Kidney (tissue), 14 donors: ENCODE results near the gene CARS1. TPM values are rescaled to one million over a fixed set of nuclear protein-coding genes. Genes with fewer than 3 reads are reported as not detected.

Source experiments
- DNase-seq, 5 donors: peaks; one replicate each; pipeline ENCODE4 v3.0.0-alpha.2; 2013 to 2020
- FAIRE-seq: peaks from 2 replicates; lab custom pipeline; 2012; peaks lifted over from hg19 to GRCh38; lab: Jason Lieb, UNC
- H3K27ac ChIP-seq, 2 donors: one replicate each; pipeline ENCODE4 v1.7.0; 2013; ENCODE audit warnings: low read depth in 2 of 2, low read length in 2 of 2, inconsistent platforms in 1 of 2
- H3K27me3 ChIP-seq: one replicate; pipeline ENCODE4 v1.7.1; 2013; ENCODE audit warnings: low read length, inconsistent platforms; ENCODE audit not compliant: control insufficient read depth, insufficient read depth
- H3K36me3 ChIP-seq, 3 donors: one replicate each; pipeline versions ENCODE4 v1.7.0 to v1.7.1; 2013; ENCODE audit warnings: low read length in 3 of 3, control low read depth in 1 of 3, inconsistent platforms in 1 of 3; ENCODE audit not compliant: insufficient read depth in 3 of 3, control insufficient read depth in 2 of 3
- H3K4me1 ChIP-seq, 3 donors: one replicate each; pipeline versions ENCODE4 v1.7.0 to v1.7.1; 2013; ENCODE audit warnings: low read length in 3 of 3, inconsistent platforms in 1 of 3, low read depth in 1 of 3; ENCODE audit not compliant: control insufficient read depth in 2 of 3, insufficient read depth in 2 of 3
- H3K4me3 ChIP-seq, 3 donors: one replicate each; pipeline versions ENCODE4 v1.7.0 to v1.8.1; 2013; ENCODE audit warnings: low read length in 3 of 3, control low read depth in 1 of 3, inconsistent platforms in 1 of 3
- H3K9ac ChIP-seq, 3 donors: one replicate each; pipeline versions ENCODE4 v1.7.0 to v1.7.1; 2013; ENCODE audit warnings: low read length in 3 of 3, control low read depth in 1 of 3, inconsistent platforms in 1 of 3
- H3K9me3 ChIP-seq, 3 donors: one replicate each; pipeline versions ENCODE4 v1.7.0 to v1.7.1; 2013; ENCODE audit warnings: low read length in 3 of 3, control low read depth in 1 of 3, inconsistent platforms in 1 of 3; ENCODE audit not compliant: control insufficient read depth in 2 of 3, insufficient read depth in 1 of 3
- CTCF ChIP-seq: IDR thresholded peaks from 3 replicates; pipeline ENCODE4 v1.5.1; 2012; ENCODE audit warnings: mild to moderate bottlenecking, moderate library complexity, borderline replicate concordance; ENCODE audit not compliant: insufficient read depth; ENCODE audit errors: extremely low read depth
- intact Hi-C: fragments of 100-400 bp; cut with DNase I; formaldehyde crosslinking; loops from one replicate; pipeline ENCODE4 v1.11.1; 2022
- polyA plus RNA-seq: library from polyadenylated mRNA; stranded (reverse); fragments of 350-450 nt; fragmentation: Illumina TruSeq; extraction: RNeasy Lipid Tissue Mini Kit (QIAGEN cat#74804); gene quantifications from one replicate; pipeline ENCODE4 v1.2.3, GENCODE V29; 2014; ENCODE audit warnings: low read depth, low replicate concordance; ENCODE audit not compliant: insufficient read depth
- total RNA-seq: library from RNA; stranded (reverse); fragmentation: NEBNext Ultra II Directional; extraction: Animal tissue kit (Norgen Biotek cat#: 25700); gene quantifications from one replicate; pipeline ENCODE4 v1.2.1, GENCODE V29; 2021
- donor health status: control.
- donor health status: control.
- donor health status: control.
- donor health status: control.
- donor health status: control.
- donor health status: DM: yes; HTN: yes; CAD: no.
- donor health status: Normal renal cell carcinoma (clear cell type).

The CARS1 gene
- total and polyA plus RNA-seq, 2 donors from 2014 or later = 26.5 to 49.5 TPM

- peak in 1 of 5 donors; percentile 39 for DNase-seq
- H3K9me3 ChIP-seq = no peaks in the 10 kb centered on the region
- H3K27me3 ChIP-seq = no peaks in the 10 kb centered on the region
- peak overlapping the region; percentile 74 to 83 for H3K27ac ChIP-seq
- peaks cover 0 to 23% (median 23%) of the 10 kb centered on the region in 3 donors for H3K4me1 ChIP-seq
- no peak overlapping the region for H3K9ac ChIP-seq
- H3K4me3 ChIP-seq = no peak overlapping the region
- H3K36me3 ChIP-seq = peaks cover 2 to 6% (median 6%) of the 10 kb centered on the region in 3 donors
- FAIRE-seq = no peak
- intact Hi-C loops = no loop called here
- no peak for TF ChIP-seq CTCF
Observed at GRCh38 chr11:3044004-3044403, 13.2 kb downstream of the CARS1 start.

GRCh38 chr11:3043315-3043871 is 13.8 kb downstream of the CARS1 start:
- Histone ChIP-seq H3K9me3 (no peaks in the 10 kb centered on the region), H3K36me3 (peaks cover 2 to 11% (median 6%) of the 10 kb centered on the region in 3 donors), H3K4me1 (peaks cover 0 to 23% (median 23%) of the 10 kb centered on the region in 3 donors), H3K27me3 (no peaks in the 10 kb centered on the region), H3K27ac (peak overlapping the region; percentile 74 to 83), H3K9ac (peak overlapping the region in 1 of 3 donors; percentile 35), H3K4me3 (no peak overlapping the region)
- DNase-seq (peak in 1 of 5 donors; percentile 78), FAIRE-seq (no peak)
- TF ChIP-seq CTCF = no peak
- intact Hi-C loops = no loop called here

GRCh38 chr11:3042496-3043314 is 14.5 kb downstream of the CARS1 start:
- H3K36me3 ChIP-seq = peaks cover 2 to 17% (median 13%) of the 10 kb centered on the region in 3 donors
- FAIRE-seq (no peak), DNase-seq (peak in 1 of 5 donors; percentile 59)
- TF ChIP-seq CTCF = no peak
- peak overlapping the region; percentile 74 to 83 for H3K27ac ChIP-seq
- no peak overlapping the region for H3K4me3 ChIP-seq
- intact Hi-C loops = no loop called here
- no peaks in the 10 kb centered on the region for H3K9me3 ChIP-seq
- peaks cover 0 to 23% (median 23%) of the 10 kb centered on the region in 3 donors for H3K4me1 ChIP-seq
- no peaks in the 10 kb centered on the region for H3K27me3 ChIP-seq
- peak overlapping the region in 1 of 3 donors; percentile 35 for H3K9ac ChIP-seq
